K562 (cell line): ENCODE results near the gene PCDHGB5. TPM values are rescaled to one million over a fixed set of nuclear protein-coding genes. Genes with fewer than 3 reads are reported as not detected.
A peak's percentile ranks its signal among the peaks of the same experiment; 100 is the strongest.

Experiments used
- ATAC-seq: fragments of 200-7000 bp; cut with Tn5 transposase; 3 replicates; pipeline ENCODE4 v1.9.1; 2020; ENCODE audit warnings: moderate library complexity
- BruUV-seq: library from RNA; stranded (reverse); fragments of 400-500 nt; replicated peaks from 2 replicates; lab custom pipeline; 2021; lab: Mats Ljungman, UMichigan
- CTCF ChIA-PET: fragments of 300-600 bp; formaldehyde crosslinking; extraction: SDS; loops from one replicate; lab custom pipeline; 2021; ENCODE audit warnings: low intra/inter-chr PET ratio; lab: Yijun Ruan, JAX
- POLR2A ChIA-PET: fragments of 300-600, 350-650 bp; sonication (Branson Sonifier 250); formaldehyde crosslinking; extraction: SDS; loops from one replicate; lab custom pipeline; 2021; ENCODE audit warnings: antibody characterized with exemption, inconsistent platforms; lab: Yijun Ruan, JAX
- DNase-seq, 4 experiments: peaks; one replicate each; pipeline versions ENCODE4 v3.0.0 to v3.0.0-alpha.2; 2011 to 2018; ENCODE audit warnings: low spot score in 3 of 4, mixed read lengths in 3 of 4; ENCODE audit errors: extremely low read depth in 1 of 4
- FAIRE-seq: peaks from 2 replicates; lab custom pipeline; 2011; peaks lifted over from hg19 to GRCh38; lab: Jason Lieb, UNC
- H2AFZ ChIP-seq: 2 replicates; pipeline ENCODE4 v1.6.0; 2011; ENCODE audit warnings: low read depth, low read length, control low read depth, inconsistent platforms
- H3K27ac ChIP-seq: fragments of 200-600 bp; 3 replicates; pipeline ENCODE4 v1.8.0; 2011; ENCODE audit warnings: low read depth, mild to moderate bottlenecking, control low read depth, inconsistent platforms, low read length, moderate library complexity, mixed read lengths; ENCODE audit errors: extremely low read depth
- H3K27me3 ChIP-seq, 2 experiments: fragments of 300-600 bp in 1 of 2; 2 replicates in 1 of 2; 3 replicates in 1 of 2; pipeline versions ENCODE4 v1.6.0 to v1.8.0; 2011; ENCODE audit warnings: inconsistent platforms in 2 of 2, low read length in 2 of 2, mild to moderate bottlenecking in 1 of 2, mixed read lengths in 1 of 2, moderate library complexity in 1 of 2; ENCODE audit not compliant: control insufficient read depth in 2 of 2, insufficient read depth in 2 of 2
- H3K36me3 ChIP-seq: fragments of 300-600 bp; 3 replicates; pipeline ENCODE4 v1.8.0; 2011; ENCODE audit warnings: mild to moderate bottlenecking, low read length, inconsistent platforms; ENCODE audit not compliant: control insufficient read depth, insufficient read depth
- H3K4me1 ChIP-seq, 2 experiments: fragments of 200-600 bp in 1 of 2; replicated peaks in 1 of 2; 2 replicates in 1 of 2; 3 replicates in 1 of 2; pipeline versions ENCODE4 v1.5.1 to v1.8.0; 2011; ENCODE audit warnings: inconsistent platforms in 2 of 2, low read length in 2 of 2, mild to moderate bottlenecking in 1 of 2, mixed read lengths in 1 of 2, moderate library complexity in 1 of 2; ENCODE audit not compliant: control insufficient read depth in 2 of 2, insufficient read depth in 2 of 2
- H3K4me2 ChIP-seq: 2 replicates; pipeline ENCODE4 v1.6.1; 2011; ENCODE audit warnings: low read length, control low read depth, inconsistent platforms, mixed read lengths; ENCODE audit not compliant: insufficient read depth
- H3K4me3 ChIP-seq: fragments of 200-600 bp; sonication (generic), shearing (Covaris generic); 2 replicates; pipeline ENCODE4 v1.5.1; 2016; ENCODE audit warnings: control low read depth, inconsistent platforms
- H3K79me2 ChIP-seq: fragments of 200-600 bp; 3 replicates; pipeline ENCODE4 v1.8.0; 2011; ENCODE audit warnings: low read length, inconsistent platforms; ENCODE audit not compliant: control insufficient read depth, insufficient read depth
- H3K9ac ChIP-seq, 2 experiments: 2 replicates each; pipeline versions ENCODE4 v1.6.0 to v1.6.1; 2011; ENCODE audit warnings: low read depth in 2 of 2, low read length in 2 of 2, control low read depth in 1 of 2, inconsistent platforms in 1 of 2, mild to moderate bottlenecking in 1 of 2, mixed read lengths in 1 of 2; ENCODE audit not compliant: insufficient read depth in 1 of 2
- H3K9me1 ChIP-seq: one replicate; pipeline ENCODE4 v1.6.0; 2011; ENCODE audit warnings: inconsistent platforms, mild to moderate bottlenecking, low read length, moderate library complexity; ENCODE audit not compliant: control insufficient read depth, insufficient read depth
- H3K9me3 ChIP-seq: replicated peaks from 2 replicates; pipeline ENCODE4 v1.5.1; 2011; ENCODE audit warnings: low read depth, low read length, inconsistent platforms; ENCODE audit not compliant: control insufficient read depth, insufficient read depth
- H4K20me1 ChIP-seq: replicated peaks from 2 replicates; pipeline ENCODE4 v1.6.1; 2011; ENCODE audit warnings: low read length, inconsistent platforms, mixed read lengths; ENCODE audit not compliant: control insufficient read depth, insufficient read depth
- GMEB1 ChIP-seq: fragments of 250-450 bp; sonication (Bioruptor Pico); IDR thresholded peaks from 2 replicates; pipeline ENCODE4 v1.4.0; 2020; ENCODE audit warnings: mild to moderate bottlenecking
- L3MBTL2 ChIP-seq: fragments of 450-650 bp; IDR thresholded peaks from 2 replicates; pipeline ENCODE4 v1.6.1; 2016; ENCODE audit warnings: mild to moderate bottlenecking, moderate library complexity
- SOX6 ChIP-seq: fragments of 450-650 bp; IDR thresholded peaks from 2 replicates; pipeline ENCODE4 v1.6.1; 2014; ENCODE audit warnings: mild to moderate bottlenecking
- WGBS: fragments of 100-300 bp; shearing (Covaris generic); methylation state at CpG from one replicate; pipeline ENCODE4 v1.1.6; 2016; ENCODE audit warnings: low coverage, mixed read lengths; ENCODE audit not compliant: insufficient coverage; ENCODE audit errors: missing lambda C conversion rate; 5-methylcytosine and 5-hydroxymethylcytosine counted together
- in situ Hi-C: fragments of 300-500 bp; cut with MboI; formaldehyde crosslinking; loops from 4 replicates; pipeline ENCODE4 v1.15.0; 2018; ENCODE audit warnings: inconsistent platforms, mixed read lengths
- intact Hi-C: fragments of 100-400 bp; cut with micrococcal nuclease; formaldehyde crosslinking; loops from 2 replicates; pipeline ENCODE4 v1.14.2; 2022
- polyA plus RNA-seq, 8 experiments: library from polyadenylated mRNA; depleted of rRNA in 4 of 8; stranded (reverse) in 5 of 8; unstranded in 3 of 8; fragments of >200 nt; fragmentation: Nextera tagmentation in 2 of 8; fragmentation: Illumina TruSeq in 1 of 8; extraction: Ambion mirVana in 2 of 8; extraction: Trizol in 1 of 8; gene quantifications; 2 replicates each; pipeline versions ENCODE4 v1.2.1 to v1.2.3, GENCODE V29; 2011 to 2014; ENCODE audit warnings: inconsistent platforms in 1 of 8, missing spikeins in 1 of 8
- total RNA-seq, 7 experiments: library from RNA; depleted of rRNA in 6 of 7; stranded (reverse); fragments of >200 nt in 6 of 7; fragmentation: Illumina TruSeq in 2 of 7; extraction: Trizol in 2 of 7; gene quantifications; 2 replicates each; pipeline versions ENCODE4 v1.2.1 to v1.2.3, GENCODE V29; 2011 to 2021; ENCODE audit warnings: low replicate concordance in 1 of 7

PCDHGB5 gene
- total and polyA plus RNA-seq, 9 of the 15 experiments (the other 6 are each of a cell fraction or from before 2014, with no cell fraction given), result 0.05 to 0.29 (median 0.12) TPM; not detected in 2

GRCh38 chr5:141441571-141442170 lies 43.9 kb downstream of the PCDHGB5 start:
- in situ Hi-C loops, result no loop called here
- H3K27ac ChIP-seq, result no peak overlapping the region
- H3K4me1 ChIP-seq, result peaks cover 0 to 6% of the 10 kb centered on the region in 2 experiments; a peak in 1 of 5 replicates
- no peak overlapping the region for H3K4me3 ChIP-seq
- H3K79me2 ChIP-seq, result no peaks in the 10 kb centered on the region
- peaks cover 0 to 16% of the 10 kb centered on the region in 2 experiments; a peak in 2 of 5 replicates for H3K27me3 ChIP-seq
- no peaks in the 10 kb centered on the region for H3K9me1 ChIP-seq
- no peak for DNase-seq
- H3K9ac ChIP-seq, result no peak overlapping the region
- H3K4me2 ChIP-seq, result no peak overlapping the region
- FAIRE-seq, result no peak
- ATAC-seq, result no peak
- ChIA-PET POLR2A (interaction anchor here (0.6 to 1.3 kb wide), 3 partner anchors 34 to 687 kb away, joined by 3 read pairs; partner anchors contain the start of gene PCDHGC5), CTCF (no interaction called here)
- no peaks in the 10 kb centered on the region for H3K9me3 ChIP-seq
- 17% methylated on average over 45 of the region's 50 CpGs for WGBS
- no peaks in the 10 kb centered on the region for H3K36me3 ChIP-seq
- BruUV-seq, result no TSS peak
- intact Hi-C loops, result no loop called here
- no peaks in the 10 kb centered on the region for H4K20me1 ChIP-seq
- no peak for TF ChIP-seq GMEB1 (CRISPR knock-in tag)
- TF ChIP-seq L3MBTL2, result 0 out of 2 replicates have a peak, but pooled peaks have one; percentile 19
- no peak for TF ChIP-seq SOX6
- no peak overlapping the region for H2AFZ ChIP-seq

Other genes with a start within 250 kb of the PCDHGB5 start
Only the 7 nearest of the 37 such genes appear.
- 0.05 TPM in 1 of 2 replicates, not detected in the other for gene PCDHGA7, start 15.2 kb upstream of the PCDHGB5 start, total RNA-seq (2014; rRNA removed)
- 0.06 and 0.07 TPM in 2 replicates for gene PCDHGA7, start 15.2 kb upstream of the PCDHGB5 start, total RNA-seq (2014; rRNA removed; fragmentation: Illumina TruSeq; extraction: Trizol)
- 0.04 and 0.11 TPM in 2 replicates for gene PCDHGA7, start 15.2 kb upstream of the PCDHGB5 start, total RNA-seq (2015; rRNA removed; fragmentation: Illumina TruSeq; extraction: Trizol)
- gene PCDHGA7, start 15.2 kb upstream of the PCDHGB5 start, total RNA-seq (2021), result not detected in 2 replicates
- 0.01 TPM in 1 of 2 replicates, not detected in the other for gene PCDHGA7, start 15.2 kb upstream of the PCDHGB5 start, polyA plus RNA-seq (2011; rRNA removed)
- 0.04 TPM in 1 of 2 replicates, not detected in the other for gene PCDHGA7, start 15.2 kb upstream of the PCDHGB5 start, polyA plus RNA-seq (2014; fragmentation: Illumina TruSeq; extraction: Trizol)
- gene PCDHGA7, start 15.2 kb upstream of the PCDHGB5 start, polyA plus RNA-seq (2014; fragmentation: Nextera tagmentation; extraction: Ambion mirVana), result not detected
- 0.03 TPM in 1 of 2 replicates, not detected in the other for gene PCDHGA7, start 15.2 kb upstream of the PCDHGB5 start, polyA plus RNA-seq (2014; rRNA removed)
- gene PCDHGB4, start 10.2 kb upstream of the PCDHGB5 start, total RNA-seq (2014; rRNA removed), result 0.14 TPM in 1 of 2 replicates, not detected in the other
- gene PCDHGB4, start 10.2 kb upstream of the PCDHGB5 start, total RNA-seq (2014; rRNA removed; fragmentation: Illumina TruSeq; extraction: Trizol), result 0.03 and 0.04 TPM in 2 replicates
- gene PCDHGB4, start 10.2 kb upstream of the PCDHGB5 start, total RNA-seq (2015; rRNA removed; fragmentation: Illumina TruSeq; extraction: Trizol), result 0.04 TPM in 1 of 2 replicates, not detected in the other
- gene PCDHGB4, start 10.2 kb upstream of the PCDHGB5 start, total RNA-seq (2021), result not detected in 2 replicates
- gene PCDHGB4, start 10.2 kb upstream of the PCDHGB5 start, polyA plus RNA-seq (2011; rRNA removed), result 0.03 TPM in 2 replicates
- 0.01 TPM in 1 of 2 replicates, not detected in the other for gene PCDHGB4, start 10.2 kb upstream of the PCDHGB5 start, polyA plus RNA-seq (2014; fragmentation: Illumina TruSeq; extraction: Trizol)
- not detected for gene PCDHGB4, start 10.2 kb upstream of the PCDHGB5 start, polyA plus RNA-seq (2014; fragmentation: Nextera tagmentation; extraction: Ambion mirVana)
- not detected in 2 replicates for gene PCDHGB4, start 10.2 kb upstream of the PCDHGB5 start, polyA plus RNA-seq (2014; rRNA removed)
- gene PCDHGA8, start 5.3 kb upstream of the PCDHGB5 start, total RNA-seq (2014; rRNA removed), result 0.04 and 0.09 TPM in 2 replicates
- 0.04 and 0.06 TPM in 2 replicates for gene PCDHGA8, start 5.3 kb upstream of the PCDHGB5 start, total RNA-seq (2014; rRNA removed; fragmentation: Illumina TruSeq; extraction: Trizol)
- gene PCDHGA8, start 5.3 kb upstream of the PCDHGB5 start, total RNA-seq (2015; rRNA removed; fragmentation: Illumina TruSeq; extraction: Trizol), result 0.08 and 0.11 TPM in 2 replicates
- 0.07 and 0.18 TPM in 2 replicates for gene PCDHGA8, start 5.3 kb upstream of the PCDHGB5 start, total RNA-seq (2021)
- gene PCDHGA8, start 5.3 kb upstream of the PCDHGB5 start, polyA plus RNA-seq (2011; rRNA removed), result 0.01 and 0.07 TPM in 2 replicates
- gene PCDHGA8, start 5.3 kb upstream of the PCDHGB5 start, polyA plus RNA-seq (2014; fragmentation: Illumina TruSeq; extraction: Trizol), result 0.06 and 0.10 TPM in 2 replicates
- not detected for gene PCDHGA8, start 5.3 kb upstream of the PCDHGB5 start, polyA plus RNA-seq (2014; fragmentation: Nextera tagmentation; extraction: Ambion mirVana)
- gene PCDHGA8, start 5.3 kb upstream of the PCDHGB5 start, polyA plus RNA-seq (2014; rRNA removed), result 0.07 and 0.13 TPM in 2 replicates
- gene PCDHGA9, start 4.8 kb downstream of the PCDHGB5 start, total RNA-seq (2014; rRNA removed), result 0.09 TPM in 1 of 2 replicates, not detected in the other
- gene PCDHGA9, start 4.8 kb downstream of the PCDHGB5 start, total RNA-seq (2014; rRNA removed; fragmentation: Illumina TruSeq; extraction: Trizol), result 0.06 and 0.15 TPM in 2 replicates
- 0.11 TPM in 2 replicates for gene PCDHGA9, start 4.8 kb downstream of the PCDHGB5 start, total RNA-seq (2015; rRNA removed; fragmentation: Illumina TruSeq; extraction: Trizol)
- 0.18 and 0.20 TPM in 2 replicates for gene PCDHGA9, start 4.8 kb downstream of the PCDHGB5 start, total RNA-seq (2021)
- gene PCDHGA9, start 4.8 kb downstream of the PCDHGB5 start, polyA plus RNA-seq (2011; rRNA removed), result 0.11 TPM in 1 of 2 replicates, not detected in the other
- gene PCDHGA9, start 4.8 kb downstream of the PCDHGB5 start, polyA plus RNA-seq (2014; fragmentation: Illumina TruSeq; extraction: Trizol), result 0.07 TPM in 1 of 2 replicates, not detected in the other
- not detected for gene PCDHGA9, start 4.8 kb downstream of the PCDHGB5 start, polyA plus RNA-seq (2014; fragmentation: Nextera tagmentation; extraction: Ambion mirVana)
- 0.03 TPM in 1 of 2 replicates, not detected in the other for gene PCDHGA9, start 4.8 kb downstream of the PCDHGB5 start, polyA plus RNA-seq (2014; rRNA removed)
- 0.09 TPM in 1 of 2 replicates, not detected in the other for gene PCDHGB6, start 10.1 kb downstream of the PCDHGB5 start, total RNA-seq (2014; rRNA removed)
- gene PCDHGB6, start 10.1 kb downstream of the PCDHGB5 start, total RNA-seq (2014; rRNA removed; fragmentation: Illumina TruSeq; extraction: Trizol), result 0.06 and 0.07 TPM in 2 replicates
- gene PCDHGB6, start 10.1 kb downstream of the PCDHGB5 start, total RNA-seq (2015; rRNA removed; fragmentation: Illumina TruSeq; extraction: Trizol), result 0.08 and 0.11 TPM in 2 replicates
- 0.11 TPM in 2 replicates for gene PCDHGB6, start 10.1 kb downstream of the PCDHGB5 start, total RNA-seq (2021)
- gene PCDHGB6, start 10.1 kb downstream of the PCDHGB5 start, polyA plus RNA-seq (2011; rRNA removed), result 0.01 and 0.04 TPM in 2 replicates
- gene PCDHGB6, start 10.1 kb downstream of the PCDHGB5 start, polyA plus RNA-seq (2014; fragmentation: Illumina TruSeq; extraction: Trizol), result not detected in 2 replicates
- under 1 TPM; 0.01 to 0.03 TPM for gene PCDHGB6, start 10.1 kb downstream of the PCDHGB5 start, polyA plus RNA-seq (2014; fragmentation: Nextera tagmentation; extraction: Ambion mirVana)
- gene PCDHGB6, start 10.1 kb downstream of the PCDHGB5 start, polyA plus RNA-seq (2014; rRNA removed), result 0.07 TPM in 1 of 2 replicates, not detected in the other
- 0.04 and 0.05 TPM in 2 replicates for gene PCDHGA10, start 15.0 kb downstream of the PCDHGB5 start, total RNA-seq (2014; rRNA removed)
- gene PCDHGA10, start 15.0 kb downstream of the PCDHGB5 start, total RNA-seq (2014; rRNA removed; fragmentation: Illumina TruSeq; extraction: Trizol), result 0.06 and 0.07 TPM in 2 replicates
- 0.08 and 0.11 TPM in 2 replicates for gene PCDHGA10, start 15.0 kb downstream of the PCDHGB5 start, total RNA-seq (2015; rRNA removed; fragmentation: Illumina TruSeq; extraction: Trizol)
- 0.07 and 0.13 TPM in 2 replicates for gene PCDHGA10, start 15.0 kb downstream of the PCDHGB5 start, total RNA-seq (2021)
- 0.03 TPM in 1 of 2 replicates, not detected in the other for gene PCDHGA10, start 15.0 kb downstream of the PCDHGB5 start, polyA plus RNA-seq (2011; rRNA removed)
- 0.06 TPM in 1 of 2 replicates, not detected in the other for gene PCDHGA10, start 15.0 kb downstream of the PCDHGB5 start, polyA plus RNA-seq (2014; fragmentation: Illumina TruSeq; extraction: Trizol)
- under 1 TPM; 0.01 to 0.04 TPM for gene PCDHGA10, start 15.0 kb downstream of the PCDHGB5 start, polyA plus RNA-seq (2014; fragmentation: Nextera tagmentation; extraction: Ambion mirVana)
- gene PCDHGA10, start 15.0 kb downstream of the PCDHGB5 start, polyA plus RNA-seq (2014; rRNA removed), result 0.01 TPM in 1 of 2 replicates, not detected in the other
- gene PCDHGB7, start 19.7 kb downstream of the PCDHGB5 start, total RNA-seq (2014; rRNA removed), result 0.04 TPM in 1 of 2 replicates, not detected in the other
- not detected in 2 replicates for gene PCDHGB7, start 19.7 kb downstream of the PCDHGB5 start, total RNA-seq (2014; rRNA removed; fragmentation: Illumina TruSeq; extraction: Trizol)
- 0.08 TPM in 1 of 2 replicates, not detected in the other for gene PCDHGB7, start 19.7 kb downstream of the PCDHGB5 start, total RNA-seq (2015; rRNA removed; fragmentation: Illumina TruSeq; extraction: Trizol)
- gene PCDHGB7, start 19.7 kb downstream of the PCDHGB5 start, total RNA-seq (2021), result 0.04 and 0.09 TPM in 2 replicates
- gene PCDHGB7, start 19.7 kb downstream of the PCDHGB5 start, polyA plus RNA-seq (2011; rRNA removed), result not detected in 2 replicates
- not detected in 2 replicates for gene PCDHGB7, start 19.7 kb downstream of the PCDHGB5 start, polyA plus RNA-seq (2014; fragmentation: Illumina TruSeq; extraction: Trizol)
- not detected for gene PCDHGB7, start 19.7 kb downstream of the PCDHGB5 start, polyA plus RNA-seq (2014; fragmentation: Nextera tagmentation; extraction: Ambion mirVana)
- not detected in 2 replicates for gene PCDHGB7, start 19.7 kb downstream of the PCDHGB5 start, polyA plus RNA-seq (2014; rRNA removed)